Measurements from ENCODE around the gene FAM117A. TPM values are rescaled to one million over a fixed set of nuclear protein-coding genes. Genes with fewer than 3 reads are reported as not detected.

Gene FAM117A
- total and polyA plus RNA-seq, 12 donors: 4.6 to 16.3 (median 10.3) TPM

GRCh38 chr17:49705254-49705653, 58.7 kb downstream of the FAM117A start:
- Histone ChIP-seq H3K4me3 (no peak overlapping the region), H3K9me3 (replicated peaks in 1 of 3) (no peaks in the 10 kb centered on the region), H3K27ac (no peak overlapping the region), H3K36me3 (replicated peaks in 1 of 2) (peaks cover 0 to 56% of the 10 kb centered on the region in 2 donors), H3K27me3 (no peaks in the 10 kb centered on the region), H3K4me1 (replicated peaks in 1 of 2) (peaks cover 10 to 12% of the 10 kb centered on the region in 2 donors)
- intact Hi-C loops (cut with DNase I): loop anchor here (5.0 to 10.0 kb wide), 4 partner anchors 77 to 290 kb away; partner anchors contain the start of gene DLX3 (in 1 of the 2)
- DNase-seq: no peak
- no peak for TF ChIP-seq POLR2A (IDR thresholded peaks at IDR 0.05)
- TF ChIP-seq CTCF (IDR thresholded peaks at IDR 0.05): no peak

- no peaks in the 10 kb centered on the region for H3K9me3 ChIP-seq (replicated peaks in 1 of 3)
- WGBS, 4 donors: 58 to 63% (median 60%) methylated on average over 3 to 6 of the region's 6 CpGs
- no peak overlapping the region for H3K27ac ChIP-seq
- TF ChIP-seq POLR2A (IDR thresholded peaks at IDR 0.05) (no peak), CTCF (IDR thresholded peaks at IDR 0.05) (peak in 5 of 6 experiments; percentile 24 to 42 (median 36))
- no peak overlapping the region for H3K4me3 ChIP-seq
- intact Hi-C loops (cut with DNase I): loop anchor here (10.0 kb wide), 2 partner anchors 151 to 291 kb away; partner anchors contain the start of gene DLX3 (in 1 of the 2)
- peak in 4 of 7 donors; percentile 26 to 44 (median 44) for DNase-seq
- peaks cover 0 to 61% of the 10 kb centered on the region in 2 donors for H3K36me3 ChIP-seq (replicated peaks in 1 of 2)
- peaks cover 10 to 12% of the 10 kb centered on the region in 2 donors for H3K4me1 ChIP-seq (replicated peaks in 1 of 2)
- H3K27me3 ChIP-seq: no peaks in the 10 kb centered on the region
These were observed 60.2 kb downstream of the FAM117A start for GRCh38 chr17:49703557-49704277.

- TF ChIP-seq POLR2A (IDR thresholded peaks at IDR 0.05) (no peak), CTCF (IDR thresholded peaks at IDR 0.05) (no peak)
- intact Hi-C loops (cut with DNase I): loop anchor here (10.0 kb wide), 2 partner anchors 154 to 294 kb away; partner anchors contain the start of gene DLX3 (in 1 of the 2)
- Histone ChIP-seq H3K36me3 (replicated peaks in 1 of 2) (peaks cover 0 to 61% of the 10 kb centered on the region in 2 donors), H3K4me3 (no peak overlapping the region), H3K27me3 (no peaks in the 10 kb centered on the region), H3K27ac (no peak overlapping the region), H3K9me3 (replicated peaks in 1 of 3) (no peaks in the 10 kb centered on the region), H3K4me1 (replicated peaks in 1 of 2) (no peaks in the 10 kb centered on the region)
- no peak for DNase-seq
- WGBS, 4 donors: 79 to 90% (median 87%) methylated on average over 6 of the region's 6 CpGs
These were observed 63.0 kb downstream of the FAM117A start for GRCh38 chr17:49700960-49701359.

- Histone ChIP-seq H3K9me3 (replicated peaks in 1 of 3) (no peaks in the 10 kb centered on the region), H3K4me3 (no peak overlapping the region), H3K36me3 (replicated peaks in 1 of 2) (peaks cover 0 to 53% of the 10 kb centered on the region in 2 donors), H3K27ac (no peak overlapping the region), H3K27me3 (no peaks in the 10 kb centered on the region), H3K4me1 (replicated peaks in 1 of 2) (peaks cover 0 to 6% of the 10 kb centered on the region in 2 donors)
- WGBS, 4 donors: 71 to 77% (median 77%) methylated on average over 8 of the region's 8 CpGs
- DNase-seq: no peak
- TF ChIP-seq CTCF (IDR thresholded peaks at IDR 0.05) (no peak), POLR2A (IDR thresholded peaks at IDR 0.05) (no peak)
- intact Hi-C loops (cut with DNase I): loop anchor here (10.0 kb wide), 2 partner anchors 155 to 295 kb away; partner anchors contain the start of gene DLX3 (in 1 of the 2)
These were observed 63.9 kb downstream of the FAM117A start for GRCh38 chr17:49699966-49700575.

All from adrenal gland (tissue), 12 donors.